GM12864 (cell line): Measurements from ENCODE around the gene CEBPZOS.

Experiments used
- DNase-seq: peaks from one replicate; pipeline ENCODE4 v3.0.0-alpha.2; 2011; ENCODE audit warnings: low read depth
- H3K4me3 ChIP-seq: 2 replicates; pipeline ENCODE4 v1.5.1; 2011; ENCODE audit warnings: mild to moderate bottlenecking, low read depth, low read length, control low read depth
- CTCF ChIP-seq: IDR thresholded peaks from 2 replicates; pipeline ENCODE4 v1.5.1; 2011; ENCODE audit warnings: low read depth, mild to moderate bottlenecking, moderate library complexity, low read length, control low read depth, inconsistent platforms; ENCODE audit errors: missing control alignments

The CEBPZOS gene

GRCh38 chr2:37180006-37180639 lies 16.2 kb upstream of the CEBPZOS start:
- no peak for DNase-seq
- TF ChIP-seq CTCF = no peak
- no peak overlapping the region for H3K4me3 ChIP-seq

- TF ChIP-seq CTCF = no peak
- no peak overlapping the region for H3K4me3 ChIP-seq
- no peak for DNase-seq
These were observed 15.7 kb upstream of the CEBPZOS start for GRCh38 chr2:37180640-37181039.

GRCh38 chr2:37181726-37182684 lies 14.3 kb upstream of the CEBPZOS start:
- TF ChIP-seq CTCF = no peak
- no peak for DNase-seq
- H3K4me3 ChIP-seq = no peak overlapping the region

GRCh38 chr2:37188570-37188969 lies 7.7 kb upstream of the CEBPZOS start, which contains the start of gene SULT6B1:
Gene SULT6B1 (minus strand): TSS chr2:37188670. CDS start chr2:37188640, 30 bp downstream.
- no peak for TF ChIP-seq CTCF
- no peak for DNase-seq
- H3K4me3 ChIP-seq = no peak within 1 kb of the TSS

GRCh38 chr2:37189452-37190153 lies 6.7 kb upstream of the CEBPZOS start:
- DNase-seq = no peak
- TF ChIP-seq CTCF = no peak
- no peak overlapping the region for H3K4me3 ChIP-seq

- no peak for TF ChIP-seq CTCF
- no peak for DNase-seq
- no peak overlapping the region for H3K4me3 ChIP-seq
These were observed 6.0 kb upstream of the CEBPZOS start for GRCh38 chr2:37190290-37190689.
